GM12878 (cell line): Measurements from ENCODE around the gene YPEL3. TPM values are rescaled to one million over a fixed set of nuclear protein-coding genes. Genes with fewer than 3 reads are reported as not detected.

Experiments
- E2F4 ChIP-seq: IDR thresholded peaks from 2 replicates; pipeline ENCODE4 v1.6.1; 2012; ENCODE audit warnings: low read depth, low read length, improper control_type of control experiment
- E4F1 ChIP-seq: fragments of 450-650 bp; IDR thresholded peaks from 2 replicates; pipeline ENCODE4 v1.6.1; 2018; ENCODE audit warnings: borderline replicate concordance, mild to moderate bottlenecking; ENCODE audit not compliant: partially characterized antibody
- EZH2 ChIP-seq: IDR thresholded peaks from 2 replicates; pipeline ENCODE4 v1.6.1; 2012; ENCODE audit warnings: low read depth, mild to moderate bottlenecking, control low read depth, inconsistent platforms, low read length, borderline replicate concordance; ENCODE audit not compliant: control insufficient read depth
- FOXM1 ChIP-seq: IDR thresholded peaks from 2 replicates; pipeline ENCODE4 v1.6.1; 2012; ENCODE audit warnings: low read depth, mild to moderate bottlenecking, inconsistent platforms, low read length, moderate library complexity
- JUNB ChIP-seq: IDR thresholded peaks from 2 replicates; pipeline ENCODE4 v1.6.1; 2016; ENCODE audit warnings: antibody characterized with exemption, mild to moderate bottlenecking
- MXI1 ChIP-seq: fragments of 150-350 bp; IDR thresholded peaks from 2 replicates; pipeline ENCODE4 v1.6.1; 2011; ENCODE audit warnings: low read depth, mild to moderate bottlenecking, inconsistent platforms, low read length, improper control_type of control experiment
- MYC ChIP-seq: IDR thresholded peaks from 2 replicates; pipeline ENCODE4 v1.6.1; 2011; ENCODE audit warnings: mild to moderate bottlenecking, low read length, moderate library complexity, inconsistent platforms; ENCODE audit not compliant: insufficient read depth, insufficient replicate concordance, insufficient read length, severe bottlenecking
- NFXL1 ChIP-seq: fragments of 450-650 bp; IDR thresholded peaks from 2 replicates; pipeline ENCODE4 v1.6.1; 2017; ENCODE audit warnings: antibody characterized with exemption, mild to moderate bottlenecking, borderline replicate concordance
- NFYA ChIP-seq: IDR thresholded peaks from 2 replicates; pipeline ENCODE4 v1.6.1; 2011; ENCODE audit warnings: low read depth, mild to moderate bottlenecking, low read length, improper control_type of control experiment, borderline replicate concordance
- POLR2AphosphoS2 ChIP-seq: IDR thresholded peaks from 2 replicates; pipeline ENCODE4 v1.6.1; 2011; ENCODE audit warnings: low read depth, mild to moderate bottlenecking, low read length, improper control_type of control experiment, moderate library complexity
- POLR2AphosphoS5 ChIP-seq: IDR thresholded peaks from 2 replicates; pipeline ENCODE4 v1.6.1; 2011; ENCODE audit warnings: mild to moderate bottlenecking, low read length, inconsistent platforms
- SMAD5 ChIP-seq: IDR thresholded peaks from 2 replicates; pipeline ENCODE4 v1.6.1; 2016; ENCODE audit warnings: antibody characterized with exemption, low read depth
- SREBF1 ChIP-seq: IDR thresholded peaks from 2 replicates; pipeline ENCODE4 v1.6.1; 2012; ENCODE audit warnings: mild to moderate bottlenecking, low read length
- SREBF2 ChIP-seq: IDR thresholded peaks from 2 replicates; pipeline ENCODE4 v1.6.1; 2012; ENCODE audit warnings: mild to moderate bottlenecking, low read length
- STAT1 ChIP-seq: fragments of 450-650 bp; conservative IDR thresholded peaks from 2 replicates; pipeline ENCODE4 v1.6.1; 2014; ENCODE audit warnings: antibody characterized with exemption, mild to moderate bottlenecking
- YY1 ChIP-seq: IDR thresholded peaks from 2 replicates; pipeline ENCODE4 v1.6.1; 2011; ENCODE audit warnings: low read depth, mild to moderate bottlenecking, low read length
- ZNF24 ChIP-seq: fragments of 450-650 bp; IDR thresholded peaks from 2 replicates; pipeline ENCODE4 v1.6.1; 2017; ENCODE audit warnings: antibody characterized with exemption, mild to moderate bottlenecking
- polyA plus RNA-seq, 11 experiments: library from polyadenylated mRNA; depleted of rRNA in 4 of 11; unstranded in 6 of 11; stranded (reverse) in 5 of 11; fragments of >200 nt; fragmentation: Nextera tagmentation in 4 of 11; fragmentation: Illumina TruSeq in 1 of 11; extraction: Ambion mirVana in 4 of 11; extraction: Trizol in 1 of 11; gene quantifications; 1 replicate in 1 of 11; 2 replicates in 10 of 11; pipeline versions ENCODE4 v1.2.1 to v1.2.3, GENCODE V29; 2011 to 2016; ENCODE audit warnings: inconsistent platforms in 2 of 11, missing spikeins in 2 of 11, low read depth in 1 of 11
- total RNA-seq, 4 experiments: library from RNA; depleted of rRNA in 3 of 4; stranded (reverse); fragments of >200 nt in 3 of 4; fragmentation: Illumina TruSeq in 1 of 4; extraction: Trizol in 1 of 4; gene quantifications; 2 replicates each; pipeline versions ENCODE4 v1.2.1 to v1.2.3, GENCODE V29; 2013 to 2021
- TF ChIP-seq, protein P1 (sequence below), 3 experiments: IDR thresholded peaks in 2 of 3; conservative IDR thresholded peaks in 1 of 3; 2 replicates each; pipeline ENCODE4 v1.5.1; 2011; ENCODE audit warnings: low read depth in 3 of 3, low read length in 3 of 3, mild to moderate bottlenecking in 3 of 3, control low read depth in 2 of 3, moderate library complexity in 2 of 3, inconsistent platforms in 1 of 3, mixed read lengths in 1 of 3; ENCODE audit not compliant: control insufficient read depth in 2 of 3, insufficient read depth in 1 of 3; ENCODE audit errors: extremely low read depth in 1 of 3
- TF ChIP-seq, protein P2 (sequence below): IDR thresholded peaks from 2 replicates; pipeline ENCODE4 v1.6.1; 2012; ENCODE audit warnings: low read depth, low read length, improper control_type of control experiment
- TF ChIP-seq, protein P3 (sequence below): fragments of 150-350 bp; IDR thresholded peaks from 2 replicates; pipeline ENCODE4 v1.6.1; 2016; ENCODE audit warnings: low read depth, low read length

The YPEL3 gene
- total and polyA plus RNA-seq, 10 of the 15 experiments (the other 5 are each of a cell fraction or from before 2014, with no cell fraction given): 1.3 to 22.0 (median 12.1) TPM

DNA sequence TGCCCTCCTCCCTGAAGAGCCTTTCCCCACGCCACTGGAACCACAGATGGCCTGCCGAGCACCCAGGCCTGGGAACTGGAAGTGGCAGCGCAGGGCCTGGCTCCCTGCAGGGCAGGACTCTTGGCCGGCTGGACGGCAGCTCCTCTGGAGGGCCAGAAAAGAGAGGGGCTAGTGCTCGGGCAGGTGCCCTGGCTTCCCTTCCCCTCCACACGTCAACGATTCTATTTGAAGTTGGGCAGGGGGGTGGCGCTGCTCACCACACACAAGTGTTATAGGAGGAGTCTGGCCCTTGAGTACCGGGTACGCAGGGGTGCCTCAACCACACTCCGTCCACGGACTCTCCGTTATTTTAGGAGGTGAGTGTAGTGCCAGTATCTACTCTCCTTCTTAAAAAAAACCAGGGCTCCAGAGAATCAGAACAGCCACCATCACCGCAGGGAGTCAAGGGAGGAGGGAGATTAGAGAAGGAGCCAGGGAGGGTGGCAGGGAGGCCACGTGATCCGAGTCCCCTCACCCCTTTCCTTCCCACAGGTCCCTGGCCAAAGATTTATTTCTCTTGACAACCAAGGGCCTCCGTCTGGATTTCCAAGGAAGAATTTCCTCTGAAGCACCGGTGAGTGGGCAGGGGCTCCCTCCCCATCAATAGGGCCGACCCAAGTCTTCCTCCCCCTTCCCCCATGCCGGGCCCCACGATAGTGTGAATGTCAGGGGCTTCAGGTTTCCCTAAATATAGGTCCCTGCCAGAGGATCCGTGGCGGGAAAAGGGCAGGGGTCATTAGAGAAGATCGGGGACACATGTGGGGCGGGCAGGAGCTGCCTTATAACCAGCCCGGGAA is 31.9 kb downstream of the YPEL3 start (continued):
- TF ChIP-seq, protein P1, sequence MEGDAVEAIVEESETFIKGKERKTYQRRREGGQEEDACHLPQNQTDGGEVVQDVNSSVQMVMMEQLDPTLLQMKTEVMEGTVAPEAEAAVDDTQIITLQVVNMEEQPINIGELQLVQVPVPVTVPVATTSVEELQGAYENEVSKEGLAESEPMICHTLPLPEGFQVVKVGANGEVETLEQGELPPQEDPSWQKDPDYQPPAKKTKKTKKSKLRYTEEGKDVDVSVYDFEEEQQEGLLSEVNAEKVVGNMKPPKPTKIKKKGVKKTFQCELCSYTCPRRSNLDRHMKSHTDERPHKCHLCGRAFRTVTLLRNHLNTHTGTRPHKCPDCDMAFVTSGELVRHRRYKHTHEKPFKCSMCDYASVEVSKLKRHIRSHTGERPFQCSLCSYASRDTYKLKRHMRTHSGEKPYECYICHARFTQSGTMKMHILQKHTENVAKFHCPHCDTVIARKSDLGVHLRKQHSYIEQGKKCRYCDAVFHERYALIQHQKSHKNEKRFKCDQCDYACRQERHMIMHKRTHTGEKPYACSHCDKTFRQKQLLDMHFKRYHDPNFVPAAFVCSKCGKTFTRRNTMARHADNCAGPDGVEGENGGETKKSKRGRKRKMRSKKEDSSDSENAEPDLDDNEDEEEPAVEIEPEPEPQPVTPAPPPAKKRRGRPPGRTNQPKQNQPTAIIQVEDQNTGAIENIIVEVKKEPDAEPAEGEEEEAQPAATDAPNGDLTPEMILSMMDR (IDR thresholded peaks at IDR 0.05 in 2 of 3, conservative IDR thresholded peaks at IDR 0.05 in 1 of 3; ENCODE audit: control insufficient read depth in 2 of 3, extremely low read depth in 1 of 3, insufficient read depth in 1 of 3, low read depth in 3 of 3, low read length in 3 of 3): peak; percentile 35 to 68 (median 38); a peak in 5 of 6 replicates
- TF ChIP-seq SREBF1 (no peak), JUNB (no peak), E4F1 (no peak), POLR2AphosphoS5 (peak; percentile 81; the same call in 1 of the 2 replicates), FOXM1 (no peak), SREBF2 (no peak), E2F4 (no peak), EZH2 (no peak), ZNF24 (no peak), NFYA (no peak), POLR2AphosphoS2 (peak; percentile 64; the same call in 1 of the 2 replicates), MYC (no peak), NFXL1 (peak; percentile 96), STAT1 (no peak), SMAD5 (peak; percentile 69), MXI1 (peak; percentile 57), YY1 (0 out of 2 replicates have a peak, but pooled peaks have one; percentile 8)
- TF ChIP-seq, protein P2, sequence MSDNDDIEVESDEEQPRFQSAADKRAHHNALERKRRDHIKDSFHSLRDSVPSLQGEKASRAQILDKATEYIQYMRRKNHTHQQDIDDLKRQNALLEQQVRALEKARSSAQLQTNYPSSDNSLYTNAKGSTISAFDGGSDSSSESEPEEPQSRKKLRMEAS: peak; percentile 71
- TF ChIP-seq, protein P3, sequence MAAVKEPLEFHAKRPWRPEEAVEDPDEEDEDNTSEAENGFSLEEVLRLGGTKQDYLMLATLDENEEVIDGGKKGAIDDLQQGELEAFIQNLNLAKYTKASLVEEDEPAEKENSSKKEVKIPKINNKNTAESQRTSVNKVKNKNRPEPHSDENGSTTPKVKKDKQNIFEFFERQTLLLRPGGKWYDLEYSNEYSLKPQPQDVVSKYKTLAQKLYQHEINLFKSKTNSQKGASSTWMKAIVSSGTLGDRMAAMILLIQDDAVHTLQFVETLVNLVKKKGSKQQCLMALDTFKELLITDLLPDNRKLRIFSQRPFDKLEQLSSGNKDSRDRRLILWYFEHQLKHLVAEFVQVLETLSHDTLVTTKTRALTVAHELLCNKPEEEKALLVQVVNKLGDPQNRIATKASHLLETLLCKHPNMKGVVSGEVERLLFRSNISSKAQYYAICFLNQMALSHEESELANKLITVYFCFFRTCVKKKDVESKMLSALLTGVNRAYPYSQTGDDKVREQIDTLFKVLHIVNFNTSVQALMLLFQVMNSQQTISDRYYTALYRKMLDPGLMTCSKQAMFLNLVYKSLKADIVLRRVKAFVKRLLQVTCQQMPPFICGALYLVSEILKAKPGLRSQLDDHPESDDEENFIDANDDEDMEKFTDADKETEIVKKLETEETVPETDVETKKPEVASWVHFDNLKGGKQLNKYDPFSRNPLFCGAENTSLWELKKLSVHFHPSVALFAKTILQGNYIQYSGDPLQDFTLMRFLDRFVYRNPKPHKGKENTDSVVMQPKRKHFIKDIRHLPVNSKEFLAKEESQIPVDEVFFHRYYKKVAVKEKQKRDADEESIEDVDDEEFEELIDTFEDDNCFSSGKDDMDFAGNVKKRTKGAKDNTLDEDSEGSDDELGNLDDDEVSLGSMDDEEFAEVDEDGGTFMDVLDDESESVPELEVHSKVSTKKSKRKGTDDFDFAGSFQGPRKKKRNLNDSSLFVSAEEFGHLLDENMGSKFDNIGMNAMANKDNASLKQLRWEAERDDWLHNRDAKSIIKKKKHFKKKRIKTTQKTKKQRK: no peak
